ENCODE results near the gene PRIM1.

GRCh38 chr12:56688129-56688845 lies 63.8 kb downstream of the PRIM1 start, which contains the start of gene PTGES3:
- no peak for TF ChIP-seq CTCF (IDR thresholded peaks at IDR 0.05; ENCODE audit: low read depth, low read length)
- TF ChIP-seq EZH2phosphoT487 (IDR thresholded peaks at IDR 0.05; ENCODE audit: low read depth): no peak
